ENCODE data around the gene PARP3. TPM values are rescaled to one million over a fixed set of nuclear protein-coding genes. Genes with fewer than 3 reads are reported as not detected.

The PARP3 gene
- total and polyA plus RNA-seq, 2 of the 8 experiments (the other 6 are each of a cell fraction or from before 2014, with no cell fraction given) = 1.3 to 1.6 TPM

GRCh38 chr3:51970606-51971300 lies 28.6 kb downstream of the PARP3 start:
- Histone ChIP-seq H3K9me3 (ENCODE audit: insufficient read depth in 2 of 2, low read depth in 1 of 2, low read length in 1 of 2) (no peaks in the 10 kb centered on the region; a peak in 1 of 4 replicates), H3K14ac (ENCODE audit: insufficient read length) (no peak overlapping the region), H2BK15ac (ENCODE audit: low read length) (peak overlapping the region; percentile 48; the same call in 1 of the 2 replicates), H4K8ac (ENCODE audit: extremely low read depth, insufficient read depth, low read length) (no peak overlapping the region), H4K91ac (replicated peaks; ENCODE audit: insufficient read length, low read length) (no peak overlapping the region), H2BK20ac (ENCODE audit: low read length) (no peak overlapping the region), H3K23ac (ENCODE audit: insufficient read length) (no peak overlapping the region), H3K4me1 (replicated peaks in 1 of 4; ENCODE audit: control insufficient read depth in 3 of 4, insufficient read depth in 4 of 4, low read length in 3 of 4) (peaks cover 13 to 46% (median 34%) of the 10 kb centered on the region in 4 experiments), H3K27me3 (replicated peaks in 1 of 4; ENCODE audit: control insufficient read depth in 3 of 4, extremely low read depth in 1 of 4, insufficient read depth in 3 of 4, low read length in 3 of 4) (peaks cover 0 to 24% (median 17%) of the 10 kb centered on the region in 4 experiments; a peak in 5 of 7 replicates), H3K79me2 (ENCODE audit: control insufficient read depth in 1 of 2, insufficient read depth in 2 of 2, low read length in 2 of 2) (no peaks in the 10 kb centered on the region), H2BK12ac (ENCODE audit: low read depth, low read length) (no peak overlapping the region), H3K4ac (replicated peaks; ENCODE audit: insufficient read length, low read depth, low read length) (no peak overlapping the region), H4K5ac (ENCODE audit: insufficient read length, low read depth, low read length) (no peak overlapping the region), H3K4me2 (ENCODE audit: insufficient read depth in 1 of 2, low read depth in 2 of 2, low read length in 2 of 2) (no peak overlapping the region), H2BK120ac (replicated peaks; ENCODE audit: low read depth, low read length) (no peak overlapping the region), H3K23me2 (ENCODE audit: low read depth, low read length) (peaks cover 19% of the 10 kb centered on the region), H3K79me1 (ENCODE audit: low read depth, low read length) (0 out of 2 replicates have a peak, but pooled peaks cover 2% of the 10 kb centered on the region), H2BK5ac (ENCODE audit: low read depth, low read length) (no peak overlapping the region), H2AK5ac (ENCODE audit: low read depth, low read length) (no peak overlapping the region; the same call in 1 of the 2 replicates), H3K9ac (replicated peaks in 1 of 4; ENCODE audit: extremely low read depth in 1 of 4, low read depth in 3 of 4, low read length in 3 of 4) (no peak overlapping the region), H3K4me3 (ENCODE audit: extremely low read depth in 1 of 4, insufficient read depth in 2 of 4, low read depth in 3 of 4, low read length in 4 of 4) (no peak overlapping the region), H3K18ac (ENCODE audit: extremely low read depth, low read length) (no peak overlapping the region), H3K27ac (ENCODE audit: low read depth, low read length) (no peak overlapping the region), H3K36me3 (ENCODE audit: control insufficient read depth in 2 of 4, insufficient read depth in 4 of 4, low read length in 3 of 4) (no peaks in the 10 kb centered on the region), H4K20me1 (replicated peaks in 1 of 2; ENCODE audit: control insufficient read depth in 1 of 2, insufficient read depth in 2 of 2, low read length in 2 of 2) (peaks cover 0 to 5% of the 10 kb centered on the region in 2 experiments), H2AFZ (ENCODE audit: low read length) (no peak overlapping the region), H3K56ac (replicated peaks; ENCODE audit: insufficient read length, low read depth, low read length) (no peak overlapping the region)
- POLR2A ChIA-PET (ENCODE audit: partially characterized antibody) = interaction anchor here (4.7 to 29.3 kb wide), 5 partner anchors 0 to 29 kb away, joined by 40 to 923 read pairs (median 130); partner anchors contain the start of genes ABHD14A, ABHD14B, ACY1 and GPR62
- WGBS, 2 experiments (ENCODE audit: extremely low coverage in 1 of 2, insufficient coverage in 1 of 2, insufficient read length in 1 of 2, insufficient replicate concordance in 2 of 2, low coverage in 1 of 2, low lambda C conversion rate in 2 of 2, missing lambda C conversion rate in 1 of 2) = 87% methylated on average over 6 of the region's 6 CpGs; no CpG with 5 or more reads in 1 of the 2 experiments
- no peak for FAIRE-seq
- no peak for DNase-seq (ENCODE audit: low read depth in 1 of 2, low spot score in 2 of 2)
- CTCF ChIA-PET (ENCODE audit: partially characterized antibody) = interaction anchor here (1.1 to 10.5 kb wide), 7 partner anchors 11 to 252 kb away, joined by 3 to 66 read pairs (median 7); partner anchors contain the start of genes ACY1, GPR62 and PARP3
- TF ChIP-seq YY1 (IDR thresholded peaks at IDR 0.05; ENCODE audit: low read depth, low read length) (no peak), GABPA (IDR thresholded peaks at IDR 0.05; ENCODE audit: borderline replicate concordance, insufficient read depth, low read length) (no peak), CTBP2 (IDR thresholded peaks at IDR 0.05; ENCODE audit: borderline replicate concordance, insufficient read depth, insufficient read length, low read length) (no peak), USF2 (IDR thresholded peaks at IDR 0.05; ENCODE audit: low read length) (no peak), FOSL1 (IDR thresholded peaks at IDR 0.05; ENCODE audit: insufficient read depth, low read depth, low read length) (no peak), SP4 (IDR thresholded peaks at IDR 0.05; ENCODE audit: low read length) (no peak), CBX8 (IDR thresholded peaks at IDR 0.05; ENCODE audit: borderline replicate concordance, low read depth, low read length) (no peak), HDAC2 (IDR thresholded peaks at IDR 0.05; ENCODE audit: borderline replicate concordance in 1 of 2, low read depth in 2 of 2, low read length in 2 of 2) (no peak), EGR1 (IDR thresholded peaks at IDR 0.05; ENCODE audit: borderline replicate concordance, low read depth, low read length) (no peak), BRCA1 (IDR thresholded peaks at IDR 0.05; ENCODE audit: low read depth, low read length) (no peak), CREB1 (IDR thresholded peaks at IDR 0.05) (no peak)
